Ishikawa (cell line): Measurements from ENCODE around the gene SLC46A1.

Source experiments
- CEBPB ChIP-seq: IDR thresholded peaks from 2 replicates; pipeline ENCODE4 v1.6.1; 2012
- CREB1 ChIP-seq: IDR thresholded peaks from 2 replicates; pipeline ENCODE4 v1.6.1; 2012; ENCODE audit warnings: low read depth
- EGR1 ChIP-seq: IDR thresholded peaks from 2 replicates; pipeline ENCODE4 v1.6.1; 2012
- EP300 ChIP-seq: IDR thresholded peaks from 2 replicates; pipeline ENCODE4 v1.6.1; 2012; ENCODE audit warnings: borderline replicate concordance
- FOXM1 ChIP-seq: IDR thresholded peaks from 2 replicates; pipeline ENCODE4 v1.6.1; 2012; ENCODE audit warnings: low read depth, borderline replicate concordance
- MAX ChIP-seq: IDR thresholded peaks from 2 replicates; pipeline ENCODE4 v1.6.1; 2012
- NFIC ChIP-seq: IDR thresholded peaks from 2 replicates; pipeline ENCODE4 v1.6.1; 2012
- RAD21 ChIP-seq: IDR thresholded peaks from 2 replicates; pipeline ENCODE4 v1.6.1; 2012; ENCODE audit warnings: low read depth
- REST ChIP-seq: IDR thresholded peaks from 2 replicates; pipeline ENCODE4 v1.6.1; 2012; ENCODE audit warnings: low read depth, mild to moderate bottlenecking
- TAF1 ChIP-seq: IDR thresholded peaks from 2 replicates; pipeline ENCODE4 v1.6.1; 2012; ENCODE audit warnings: low read depth, mild to moderate bottlenecking
- TCF12 ChIP-seq: IDR thresholded peaks from 2 replicates; pipeline ENCODE4 v1.6.1; 2012; ENCODE audit warnings: low read depth
- TEAD4 ChIP-seq: IDR thresholded peaks from 2 replicates; pipeline ENCODE4 v1.6.1; 2012
- USF1 ChIP-seq: IDR thresholded peaks from 2 replicates; pipeline ENCODE4 v1.6.1; 2012
- YY1 ChIP-seq: IDR thresholded peaks from 2 replicates; pipeline ENCODE4 v1.6.1; 2012; ENCODE audit warnings: low read depth
- ZBTB7A ChIP-seq: IDR thresholded peaks from 2 replicates; pipeline ENCODE4 v1.6.1; 2012; ENCODE audit warnings: low read depth

SLC46A1 gene

GRCh38 chr17:28395968-28396367 lies 10.0 kb downstream of the SLC46A1 start:
- no peak for TF ChIP-seq REST
- TF ChIP-seq CEBPB = no peak
- TF ChIP-seq EGR1 = no peak
- TF ChIP-seq YY1 = no peak
- TF ChIP-seq USF1 = no peak
- no peak for TF ChIP-seq NFIC
- TF ChIP-seq RAD21 = no peak
- no peak for TF ChIP-seq TAF1
- TF ChIP-seq EP300 = no peak

GRCh38 chr17:28395426-28395825 lies 10.6 kb downstream of the SLC46A1 start:
- TF ChIP-seq FOXM1 = no peak
- TF ChIP-seq CREB1 = no peak
- no peak for TF ChIP-seq EP300
- no peak for TF ChIP-seq NFIC
- TF ChIP-seq CEBPB = no peak
- TF ChIP-seq EGR1 = no peak
- no peak for TF ChIP-seq TCF12
- TF ChIP-seq USF1 = no peak
- no peak for TF ChIP-seq TAF1

- TF ChIP-seq CREB1 = no peak
- TF ChIP-seq YY1 = no peak
- TF ChIP-seq CEBPB = no peak
- TF ChIP-seq ZBTB7A = no peak
- no peak for TF ChIP-seq FOXM1
- TF ChIP-seq TAF1 = no peak
- TF ChIP-seq RAD21 = no peak
- no peak for TF ChIP-seq USF1
- TF ChIP-seq EGR1 = no peak
- TF ChIP-seq REST = no peak
- TF ChIP-seq MAX = no peak
- no peak for TF ChIP-seq NFIC
- TF ChIP-seq TEAD4 = no peak
- TF ChIP-seq EP300 = no peak
- TF ChIP-seq TCF12 = no peak
Observed at GRCh38 chr17:28394337-28395116, 11.5 kb downstream of the SLC46A1 start.

GRCh38 chr17:28392491-28392890 lies 13.5 kb downstream of the SLC46A1 start:
- TF ChIP-seq RAD21 = no peak
- no peak for TF ChIP-seq USF1
- TF ChIP-seq EP300 = no peak
- no peak for TF ChIP-seq TAF1
- no peak for TF ChIP-seq REST
- no peak for TF ChIP-seq CEBPB
- TF ChIP-seq FOXM1 = no peak
- no peak for TF ChIP-seq CREB1
- TF ChIP-seq TCF12 = no peak
- TF ChIP-seq YY1 = no peak
